Mammary epithelial cell (primary cell): ENCODE measurements around the gene CSTF3.

Experiments
- EZH2 ChIP-seq: IDR thresholded peaks from 2 replicates; pipeline ENCODE4 v1.6.1; 2012; ENCODE audit warnings: low read length, inconsistent platforms, borderline replicate concordance
- TF ChIP-seq, protein P1 (sequence below), 2 donors: IDR thresholded peaks in 1 of 2; conservative IDR thresholded peaks in 1 of 2; 2 replicates each; pipeline ENCODE4 v1.5.1; 2011 to 2012; ENCODE audit warnings: inconsistent platforms in 2 of 2, low read length in 2 of 2, mild to moderate bottlenecking in 2 of 2, control low read depth in 1 of 2, low read depth in 1 of 2; ENCODE audit not compliant: insufficient read depth in 1 of 2; ENCODE audit errors: extremely low read depth in 1 of 2

DNA sequence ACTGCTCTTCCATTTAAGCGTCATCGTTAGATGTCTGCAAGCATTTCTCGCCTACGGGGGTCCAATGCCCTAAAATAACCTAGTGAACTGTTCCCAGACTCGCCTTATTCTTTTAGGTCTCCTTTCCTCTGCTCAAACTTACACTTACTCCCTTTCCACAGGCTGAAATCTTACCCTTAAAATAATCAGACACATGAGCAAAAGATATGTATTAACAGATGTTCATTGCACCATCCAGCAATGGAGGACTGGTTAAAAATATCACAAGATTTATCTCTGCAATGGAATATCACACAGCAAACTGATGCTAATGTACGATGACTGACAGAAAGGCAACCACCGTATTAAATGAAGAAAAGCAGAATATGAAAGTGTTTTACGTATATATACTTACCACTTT, 1.6 kb upstream of the CSTF3 start:
- TF ChIP-seq, protein P1, sequence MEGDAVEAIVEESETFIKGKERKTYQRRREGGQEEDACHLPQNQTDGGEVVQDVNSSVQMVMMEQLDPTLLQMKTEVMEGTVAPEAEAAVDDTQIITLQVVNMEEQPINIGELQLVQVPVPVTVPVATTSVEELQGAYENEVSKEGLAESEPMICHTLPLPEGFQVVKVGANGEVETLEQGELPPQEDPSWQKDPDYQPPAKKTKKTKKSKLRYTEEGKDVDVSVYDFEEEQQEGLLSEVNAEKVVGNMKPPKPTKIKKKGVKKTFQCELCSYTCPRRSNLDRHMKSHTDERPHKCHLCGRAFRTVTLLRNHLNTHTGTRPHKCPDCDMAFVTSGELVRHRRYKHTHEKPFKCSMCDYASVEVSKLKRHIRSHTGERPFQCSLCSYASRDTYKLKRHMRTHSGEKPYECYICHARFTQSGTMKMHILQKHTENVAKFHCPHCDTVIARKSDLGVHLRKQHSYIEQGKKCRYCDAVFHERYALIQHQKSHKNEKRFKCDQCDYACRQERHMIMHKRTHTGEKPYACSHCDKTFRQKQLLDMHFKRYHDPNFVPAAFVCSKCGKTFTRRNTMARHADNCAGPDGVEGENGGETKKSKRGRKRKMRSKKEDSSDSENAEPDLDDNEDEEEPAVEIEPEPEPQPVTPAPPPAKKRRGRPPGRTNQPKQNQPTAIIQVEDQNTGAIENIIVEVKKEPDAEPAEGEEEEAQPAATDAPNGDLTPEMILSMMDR (conservative IDR thresholded peaks at IDR 0.05 in 1 of 2, IDR thresholded peaks at IDR 0.05 in 1 of 2; ENCODE audit: extremely low read depth in 1 of 2, insufficient read depth in 1 of 2, low read depth in 1 of 2, low read length in 2 of 2), result no peak
- no peak for TF ChIP-seq EZH2
